Upper lobe of left lung (tissue), 6 donors: Measurements from ENCODE around the gene MCRIP1. TPM values are rescaled to one million over a fixed set of nuclear protein-coding genes. Genes with fewer than 3 reads are reported as not detected.

Source experiments
- ATAC-seq, 2 donors: fragments of 200-7000 bp; cut with Tn5 transposase; one replicate each; pipeline ENCODE4 v1.9.1; 2022; ENCODE audit warnings: mild to moderate bottlenecking in 2 of 2, moderate library complexity in 2 of 2; ENCODE audit not compliant: low FRiP score in 2 of 2
- DNase-seq, 2 donors: peaks; one replicate each; pipeline ENCODE4 v3.0.0-alpha.2; 2019 to 2020
- H3K27ac ChIP-seq, 4 donors: fragments of 200-600 bp; sonication (generic); one replicate each; pipeline ENCODE4 v1.5.1; 2016 to 2019
- H3K27me3 ChIP-seq, 4 donors: fragments of 200-600 bp; sonication (generic); one replicate each; pipeline ENCODE4 v1.5.1; 2017 to 2019
- H3K36me3 ChIP-seq, 4 donors: fragments of 200-600 bp; sonication (generic); one replicate each; pipeline ENCODE4 v1.5.1; 2016 to 2019
- H3K4me1 ChIP-seq, 4 donors: fragments of 200-600 bp; sonication (generic); one replicate each; pipeline ENCODE4 v1.5.1; 2018 to 2019
- H3K4me3 ChIP-seq, 4 donors: fragments of 200-600 bp; sonication (generic); one replicate each; pipeline ENCODE4 v1.5.1; 2017 to 2019; ENCODE audit warnings: mild to moderate bottlenecking in 2 of 4, moderate library complexity in 1 of 4
- H3K9me3 ChIP-seq, 4 donors: fragments of 200-600 bp; sonication (generic); one replicate each; pipeline ENCODE4 v1.5.1; 2018 to 2019
- EP300 ChIP-seq, 4 donors: sonication (generic); formaldehyde crosslinking; IDR thresholded peaks; one replicate each; pipeline ENCODE4 v1.5.1; 2017; ENCODE audit warnings: antibody characterized with exemption in 4 of 4, control low read depth in 2 of 4
- POLR2A ChIP-seq, 4 donors: fragments of 450-650 bp; IDR thresholded peaks; one replicate each; pipeline ENCODE4 v1.5.1; 2016 to 2017; ENCODE audit warnings: antibody characterized with exemption in 4 of 4, mild to moderate bottlenecking in 2 of 4
- POLR2AphosphoS5 ChIP-seq, 2 donors: sonication (generic); formaldehyde crosslinking; IDR thresholded peaks; one replicate each; pipeline ENCODE4 v1.5.1; 2017; ENCODE audit warnings: antibody characterized with exemption in 2 of 2
- WGBS, 2 donors: methylation state at CpG; one replicate each; pipeline ENCODE4 v1.1.5; 2017 to 2018; 5-methylcytosine and 5-hydroxymethylcytosine counted together
- total RNA-seq, 6 donors: library from RNA; depleted of rRNA in 4 of 6; stranded (reverse); fragments of >200 nt in 4 of 6; gene quantifications; one replicate each; pipeline versions ENCODE4 v1.1.0 to v1.2.1, GENCODE V29; 2016 to 2021
- TF ChIP-seq, protein P1 (sequence below), 6 experiments: fragments of 450-650 bp in 4 of 6; fragments of 200-600 bp in 2 of 6; sonication (generic) in 2 of 6; IDR thresholded peaks; one replicate each; pipeline ENCODE4 v1.5.1; 2016 to 2019; ENCODE audit warnings: antibody characterized with exemption in 6 of 6
- donor health status: DM: no; HTN: no; CAD: no; lungs with moderate emphysema.
- donor health status: DM: no; HTN: yes; CAD: no; lungs with severe emphysema.

MCRIP1 gene
- total RNA-seq, 6 donors from 2014 or later = 30.1 to 106 (median 70.1) TPM

DNA sequence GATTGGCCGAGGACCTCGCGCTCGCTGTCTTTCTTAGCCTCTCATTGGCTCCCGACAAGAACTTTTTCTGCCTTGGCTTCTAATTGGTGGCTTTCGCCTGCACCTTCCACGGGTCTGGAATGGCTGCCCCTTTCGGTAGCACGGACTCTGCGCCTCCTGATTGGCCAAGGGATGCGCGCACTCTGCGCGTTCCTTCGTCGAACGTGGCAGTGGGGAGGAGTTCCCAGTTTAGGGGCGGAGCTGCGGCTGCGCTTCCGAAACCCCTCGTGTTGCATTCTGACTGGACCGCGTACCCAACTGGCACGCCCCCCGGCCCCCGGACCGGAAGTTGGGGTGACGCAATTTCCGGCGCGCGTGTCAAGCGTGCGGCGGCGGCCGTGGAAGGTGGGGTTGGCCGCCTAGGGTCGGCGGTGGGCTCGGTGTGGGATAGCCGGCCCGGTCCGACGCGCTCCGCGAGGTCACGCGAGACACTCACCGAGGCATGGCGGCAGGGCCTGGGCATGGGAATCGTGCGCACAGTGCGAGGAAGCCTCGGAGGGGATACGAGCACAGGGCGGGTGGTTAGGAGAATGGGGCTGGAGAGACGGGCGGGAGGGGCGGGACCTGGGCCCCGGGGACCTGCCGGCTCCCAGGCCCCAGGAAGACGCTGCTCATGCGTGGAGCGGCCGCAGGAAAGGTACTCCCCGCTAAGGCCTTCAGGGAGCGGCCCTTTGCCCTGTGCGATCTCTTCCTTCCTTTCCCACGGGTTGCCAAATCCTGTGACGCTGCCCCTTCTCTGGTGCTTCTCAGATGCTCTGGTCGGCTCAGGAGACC, 27.9 kb upstream of the MCRIP1 start:
- ATAC-seq (peak; percentile 95 to 99), DNase-seq (peak; percentile 99 to 100)
- peak overlapping the region; percentile 93 to 98 (median 96) for H3K27ac ChIP-seq
- no peaks in the 10 kb centered on the region for H3K27me3 ChIP-seq
- 0% methylated on average over 55 of the region's 74 CpGs; no CpG with 5 or more reads in 1 of the 2 donors for WGBS, 2 donors
- TF ChIP-seq POLR2AphosphoS5 (IDR thresholded peaks at IDR 0.05) = peak; percentile 99 to 100
- TF ChIP-seq, protein P1, sequence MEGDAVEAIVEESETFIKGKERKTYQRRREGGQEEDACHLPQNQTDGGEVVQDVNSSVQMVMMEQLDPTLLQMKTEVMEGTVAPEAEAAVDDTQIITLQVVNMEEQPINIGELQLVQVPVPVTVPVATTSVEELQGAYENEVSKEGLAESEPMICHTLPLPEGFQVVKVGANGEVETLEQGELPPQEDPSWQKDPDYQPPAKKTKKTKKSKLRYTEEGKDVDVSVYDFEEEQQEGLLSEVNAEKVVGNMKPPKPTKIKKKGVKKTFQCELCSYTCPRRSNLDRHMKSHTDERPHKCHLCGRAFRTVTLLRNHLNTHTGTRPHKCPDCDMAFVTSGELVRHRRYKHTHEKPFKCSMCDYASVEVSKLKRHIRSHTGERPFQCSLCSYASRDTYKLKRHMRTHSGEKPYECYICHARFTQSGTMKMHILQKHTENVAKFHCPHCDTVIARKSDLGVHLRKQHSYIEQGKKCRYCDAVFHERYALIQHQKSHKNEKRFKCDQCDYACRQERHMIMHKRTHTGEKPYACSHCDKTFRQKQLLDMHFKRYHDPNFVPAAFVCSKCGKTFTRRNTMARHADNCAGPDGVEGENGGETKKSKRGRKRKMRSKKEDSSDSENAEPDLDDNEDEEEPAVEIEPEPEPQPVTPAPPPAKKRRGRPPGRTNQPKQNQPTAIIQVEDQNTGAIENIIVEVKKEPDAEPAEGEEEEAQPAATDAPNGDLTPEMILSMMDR (IDR thresholded peaks at IDR 0.05) = peak in 3 of 6 experiments; percentile 44 to 52 (median 48)
- peak; percentile 86 to 98 (median 90) for TF ChIP-seq POLR2A (IDR thresholded peaks at IDR 0.05)
- peak in 1 of 4 donors; percentile 82 for TF ChIP-seq EP300 (IDR thresholded peaks at IDR 0.05)
- peaks cover 0 to 56% (median 24%) of the 10 kb centered on the region in 4 donors for H3K36me3 ChIP-seq
- H3K9me3 ChIP-seq = no peaks in the 10 kb centered on the region
- H3K4me3 ChIP-seq = peak overlapping the region; percentile 65 to 97 (median 91)
- H3K4me1 ChIP-seq = peaks cover 36 to 64% (median 38%) of the 10 kb centered on the region in 4 donors

DNA sequence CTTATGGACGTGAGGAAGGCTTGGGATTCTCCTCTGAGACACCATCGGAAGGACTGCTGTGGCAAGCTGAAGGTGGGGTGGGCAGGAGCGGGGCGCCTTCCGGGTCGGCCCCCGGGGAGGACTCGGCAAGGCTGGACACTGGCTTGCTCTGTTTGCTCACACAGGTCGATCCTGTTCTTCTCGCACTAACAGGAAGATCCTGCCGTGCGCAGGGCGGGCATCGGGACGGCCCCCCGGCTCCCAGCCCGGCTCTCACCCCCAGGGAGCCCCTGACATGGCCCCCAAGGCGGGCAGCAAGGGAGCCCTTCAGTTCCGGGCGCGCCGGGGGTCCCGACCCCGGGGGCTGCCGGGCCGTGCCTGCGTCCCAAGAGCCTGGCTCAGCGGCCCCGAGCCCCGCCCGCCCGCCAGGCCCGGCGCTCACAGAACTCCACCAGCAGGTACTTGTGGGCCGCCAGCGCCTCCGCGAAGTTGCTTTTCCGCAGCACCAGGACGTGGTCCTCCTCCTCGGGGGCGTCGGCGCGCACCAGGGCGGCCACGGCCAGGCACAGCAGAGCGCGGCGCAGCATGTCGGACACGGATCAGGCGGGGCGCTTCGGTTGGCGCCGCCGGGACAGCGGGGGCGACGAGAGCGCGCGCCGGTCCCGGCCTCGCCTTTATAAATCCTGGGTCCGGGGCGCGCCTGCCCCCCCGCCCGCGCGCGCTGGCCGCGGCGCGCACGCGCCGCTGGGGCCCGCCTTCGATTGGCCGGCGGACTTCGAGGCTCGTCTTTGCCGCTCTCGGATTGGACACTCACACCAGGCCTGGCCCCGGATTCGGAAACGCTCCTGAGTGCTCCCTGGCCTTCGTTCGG, 27.0 kb upstream of the MCRIP1 start, which contains the start of gene P4HB:
TSS of gene P4HB (minus strand) at position 630 of the 850 bp plus-strand sequence. CDS start at position 566, 64 bp downstream.
- H3K9me3 ChIP-seq = no peaks in the 10 kb centered on the region
- peaks cover 6 to 56% (median 22%) of the 10 kb centered on the region in 4 donors for H3K36me3 ChIP-seq
- ATAC-seq = peak in 1 of 2 donors; percentile 92
- TF ChIP-seq POLR2A (IDR thresholded peaks at IDR 0.05) (peak in 3 of 4 donors; percentile 77 to 93 (median 82)), POLR2AphosphoS5 (IDR thresholded peaks at IDR 0.05) (peak; percentile 81 to 85), EP300 (IDR thresholded peaks at IDR 0.05) (no peak)
- TF ChIP-seq, protein P1 (IDR thresholded peaks at IDR 0.05) = no peak
- H3K27me3 ChIP-seq = no peaks in the 10 kb centered on the region
- H3K4me1 ChIP-seq = peaks cover 36 to 68% (median 38%) of the 10 kb centered on the region in 4 donors
- WGBS, 2 donors = 0% methylated on average over 2 to 70 of the region's 95 CpGs
- peak within 1 kb of the TSS; percentile 93 to 98 (median 96) for H3K27ac ChIP-seq
- peak within 1 kb of the TSS; percentile 91 to 100 (median 94) for H3K4me3 ChIP-seq
- DNase-seq = peak in 1 of 2 donors; percentile 98

DNA sequence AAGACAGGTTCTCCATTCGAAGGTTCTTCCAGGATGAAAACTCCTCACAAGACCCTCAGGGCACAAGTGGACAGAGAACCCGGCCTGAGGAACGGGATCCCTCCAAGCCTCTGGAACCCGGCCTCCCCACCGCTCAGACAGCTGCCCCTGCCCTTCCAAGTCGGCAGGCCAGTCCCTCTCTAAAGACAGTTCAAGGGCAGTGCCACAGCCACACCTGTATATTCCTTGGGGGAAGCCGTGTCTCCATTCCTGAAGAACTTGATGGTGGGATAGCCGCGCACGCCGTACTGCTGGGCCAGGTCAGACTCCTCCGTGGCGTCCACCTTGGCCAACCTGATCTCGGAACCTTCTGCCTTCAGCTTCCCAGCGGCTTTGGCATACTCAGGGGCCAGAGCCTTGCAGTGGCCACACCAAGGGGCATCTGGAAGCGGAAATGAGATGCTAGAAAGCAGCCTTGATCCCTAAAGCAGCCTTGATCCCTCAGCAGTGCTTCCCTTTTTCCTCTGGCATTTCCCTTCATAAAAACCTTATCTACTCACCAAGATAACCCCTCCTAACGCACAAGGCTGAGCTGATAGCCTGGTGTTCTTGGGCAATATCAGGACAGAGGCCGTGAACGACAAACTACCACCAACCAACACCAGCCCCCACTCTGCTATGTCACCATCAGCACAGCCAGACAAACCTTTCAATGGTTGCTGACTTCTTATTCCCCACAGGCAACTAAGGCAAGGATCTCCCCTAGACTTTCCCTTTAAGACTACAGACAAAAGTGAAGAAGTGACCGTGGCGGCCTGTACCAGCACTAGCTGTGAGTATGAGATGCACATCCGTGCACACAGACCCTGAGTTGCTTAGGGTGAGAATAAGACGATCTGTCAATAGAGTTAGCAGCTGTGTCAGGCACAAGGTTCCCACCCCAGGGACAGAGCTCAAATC, 26.1 kb upstream of the MCRIP1 start:
- no peak for TF ChIP-seq EP300 (IDR thresholded peaks at IDR 0.05)
- H3K4me1 ChIP-seq = peaks cover 36 to 63% (median 38%) of the 10 kb centered on the region in 4 donors
- H3K36me3 ChIP-seq = peaks cover 10 to 60% (median 28%) of the 10 kb centered on the region in 4 donors
- H3K27ac ChIP-seq = peak overlapping the region; percentile 89 to 98 (median 94)
- DNase-seq (no peak), ATAC-seq (no peak)
- no peaks in the 10 kb centered on the region for H3K9me3 ChIP-seq
- H3K4me3 ChIP-seq = peak overlapping the region; percentile 91 to 100 (median 94)
- WGBS, 2 donors = 57 to 60% methylated on average over 19 to 23 of the region's 23 CpGs
- no peaks in the 10 kb centered on the region for H3K27me3 ChIP-seq

DNA sequence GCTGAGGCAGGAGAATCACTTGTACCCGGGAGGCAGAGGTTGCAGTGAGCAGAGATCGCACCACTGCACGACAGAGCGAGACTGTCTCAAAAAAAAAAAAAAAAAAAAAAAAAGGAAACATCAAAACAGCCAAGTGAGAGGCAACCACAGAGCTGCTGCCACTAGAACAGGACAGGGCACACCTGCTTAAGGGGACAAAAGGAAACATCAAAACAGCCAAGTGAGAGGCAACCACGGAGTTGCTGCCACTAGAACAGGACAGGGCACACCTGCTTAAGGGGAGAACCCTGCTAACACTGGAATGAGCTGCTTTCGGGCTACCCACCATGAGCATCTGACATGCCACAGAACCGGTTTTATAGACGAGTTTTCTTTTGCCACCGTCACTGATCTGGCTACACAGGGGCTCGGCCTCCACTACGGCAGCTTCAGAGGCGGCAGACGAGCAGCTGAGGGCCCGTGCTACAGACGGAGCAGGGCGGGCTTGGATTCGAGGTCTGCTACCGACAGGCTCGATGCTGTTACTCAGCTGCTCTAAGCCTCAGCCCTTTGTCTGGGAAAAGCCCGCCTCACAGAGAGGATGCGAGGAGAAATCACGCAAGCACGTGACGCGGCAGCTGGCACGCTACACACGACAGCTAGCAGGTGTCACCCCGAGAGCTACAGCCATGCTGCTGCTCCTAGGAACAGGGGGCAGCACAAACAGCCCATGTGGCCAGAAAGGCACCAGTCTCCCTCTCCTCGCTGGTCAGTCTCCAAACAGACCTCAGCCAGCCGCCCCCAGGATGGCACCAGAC, 25.3 kb upstream of the MCRIP1 start:
- Histone ChIP-seq H3K36me3 (peaks cover 18 to 63% (median 37%) of the 10 kb centered on the region in 4 donors), H3K9me3 (no peaks in the 10 kb centered on the region), H3K4me3 (peak overlapping the region in 3 of 4 donors; percentile 91 to 100 (median 97)), H3K4me1 (peaks cover 36 to 55% (median 38%) of the 10 kb centered on the region in 4 donors), H3K27me3 (no peaks in the 10 kb centered on the region), H3K27ac (peak overlapping the region in 1 of 4 donors; percentile 93)
- no peak for TF ChIP-seq POLR2A (IDR thresholded peaks at IDR 0.05)
- no peak for TF ChIP-seq EP300 (IDR thresholded peaks at IDR 0.05)
- no peak for TF ChIP-seq POLR2AphosphoS5 (IDR thresholded peaks at IDR 0.05)
- TF ChIP-seq, protein P1 (IDR thresholded peaks at IDR 0.05) = no peak
- DNase-seq = peak in 1 of 2 donors; percentile 72
- 77 to 81% methylated on average over 7 to 30 of the region's 30 CpGs for whole genome bisulfite sequencing, 2 donors
- no peak for ATAC-seq
